Kidney (tissue), 14 donors: ENCODE measurements around the gene HES3. TPM values are rescaled to one million over a fixed set of nuclear protein-coding genes. Genes with fewer than 3 reads are reported as not detected.

Experiments
- DNase-seq, 5 donors: peaks; one replicate each; pipeline ENCODE4 v3.0.0-alpha.2; 2013 to 2020
- FAIRE-seq: peaks from 2 replicates; lab custom pipeline; 2012; peaks lifted over from hg19 to GRCh38; lab: Jason Lieb, UNC
- H3K27ac ChIP-seq, 2 donors: one replicate each; pipeline ENCODE4 v1.7.0; 2013; ENCODE audit warnings: low read depth in 2 of 2, low read length in 2 of 2, inconsistent platforms in 1 of 2
- H3K27me3 ChIP-seq: one replicate; pipeline ENCODE4 v1.7.1; 2013; ENCODE audit warnings: low read length, inconsistent platforms; ENCODE audit not compliant: control insufficient read depth, insufficient read depth
- H3K36me3 ChIP-seq, 3 donors: one replicate each; pipeline versions ENCODE4 v1.7.0 to v1.7.1; 2013; ENCODE audit warnings: low read length in 3 of 3, control low read depth in 1 of 3, inconsistent platforms in 1 of 3; ENCODE audit not compliant: insufficient read depth in 3 of 3, control insufficient read depth in 2 of 3
- H3K4me1 ChIP-seq, 3 donors: one replicate each; pipeline versions ENCODE4 v1.7.0 to v1.7.1; 2013; ENCODE audit warnings: low read length in 3 of 3, inconsistent platforms in 1 of 3, low read depth in 1 of 3; ENCODE audit not compliant: control insufficient read depth in 2 of 3, insufficient read depth in 2 of 3
- H3K4me3 ChIP-seq, 3 donors: one replicate each; pipeline versions ENCODE4 v1.7.0 to v1.8.1; 2013; ENCODE audit warnings: low read length in 3 of 3, control low read depth in 1 of 3, inconsistent platforms in 1 of 3
- H3K9ac ChIP-seq, 3 donors: one replicate each; pipeline versions ENCODE4 v1.7.0 to v1.7.1; 2013; ENCODE audit warnings: low read length in 3 of 3, control low read depth in 1 of 3, inconsistent platforms in 1 of 3
- H3K9me3 ChIP-seq, 3 donors: one replicate each; pipeline versions ENCODE4 v1.7.0 to v1.7.1; 2013; ENCODE audit warnings: low read length in 3 of 3, control low read depth in 1 of 3, inconsistent platforms in 1 of 3; ENCODE audit not compliant: control insufficient read depth in 2 of 3, insufficient read depth in 1 of 3
- CTCF ChIP-seq: IDR thresholded peaks from 3 replicates; pipeline ENCODE4 v1.5.1; 2012; ENCODE audit warnings: mild to moderate bottlenecking, moderate library complexity, borderline replicate concordance; ENCODE audit not compliant: insufficient read depth; ENCODE audit errors: extremely low read depth
- intact Hi-C: fragments of 100-400 bp; cut with DNase I; formaldehyde crosslinking; loops from one replicate; pipeline ENCODE4 v1.11.1; 2022
- polyA plus RNA-seq: library from polyadenylated mRNA; stranded (reverse); fragments of 350-450 nt; fragmentation: Illumina TruSeq; extraction: RNeasy Lipid Tissue Mini Kit (QIAGEN cat#74804); gene quantifications from one replicate; pipeline ENCODE4 v1.2.3, GENCODE V29; 2014; ENCODE audit warnings: low read depth, low replicate concordance; ENCODE audit not compliant: insufficient read depth
- total RNA-seq: library from RNA; stranded (reverse); fragmentation: NEBNext Ultra II Directional; extraction: Animal tissue kit (Norgen Biotek cat#: 25700); gene quantifications from one replicate; pipeline ENCODE4 v1.2.1, GENCODE V29; 2021
- donor health status: control.
- donor health status: control.
- donor health status: control.
- donor health status: control.
- donor health status: control.
- donor health status: DM: yes; HTN: yes; CAD: no.
- donor health status: Normal renal cell carcinoma (clear cell type).

HES3 gene
- total and polyA plus RNA-seq, 2 donors from 2014 or later: not detected

DNA sequence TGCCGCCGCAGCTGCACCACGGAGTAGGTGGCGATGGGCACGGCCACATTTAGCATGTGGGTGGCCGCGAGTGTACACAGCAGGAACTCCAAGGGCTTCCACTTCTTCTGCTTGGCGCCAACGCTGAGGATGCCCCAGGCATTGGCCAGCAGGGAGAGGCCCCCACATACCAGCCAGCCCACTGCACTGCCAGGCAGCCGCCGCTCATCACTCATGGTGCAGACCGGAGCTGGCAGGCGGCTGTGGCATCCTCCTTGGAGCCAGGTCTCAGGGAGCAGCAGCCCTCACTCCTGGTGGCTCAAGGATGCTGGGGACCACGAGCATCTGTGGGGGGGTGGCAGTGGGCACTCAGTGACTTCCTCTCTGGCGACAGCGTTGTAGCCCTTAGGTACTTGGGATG lies 10.7 kb downstream of the HES3 start:
- Histone ChIP-seq H3K27ac (no peak overlapping the region), H3K9ac (no peak overlapping the region), H3K9me3 (no peaks in the 10 kb centered on the region), H3K4me1 (peaks cover 0 to 2% (median 0%) of the 10 kb centered on the region in 3 donors), H3K27me3 (no peaks in the 10 kb centered on the region), H3K4me3 (no peak overlapping the region), H3K36me3 (no peaks in the 10 kb centered on the region)
- TF ChIP-seq CTCF: no peak
- intact Hi-C loops: loop anchor here (10.0 kb wide), 1 partner anchor 90 kb away; no protein-coding TSS in a partner anchor
- DNase-seq: no peak
- no peak for FAIRE-seq

- Histone ChIP-seq H3K9me3 (no peaks in the 10 kb centered on the region), H3K36me3 (no peaks in the 10 kb centered on the region), H3K9ac (no peak overlapping the region), H3K4me1 (peaks cover 0 to 4% (median 0%) of the 10 kb centered on the region in 3 donors), H3K4me3 (no peak overlapping the region), H3K27ac (no peak overlapping the region), H3K27me3 (no peaks in the 10 kb centered on the region)
- no peak for FAIRE-seq
- DNase-seq: no peak
- no peak for TF ChIP-seq CTCF
- intact Hi-C loops: loop anchor here (10.0 kb wide), 1 partner anchor 88 kb away; no protein-coding TSS in a partner anchor
Observed at GRCh38 chr1:6256645-6257044, 12.7 kb downstream of the HES3 start.

- TF ChIP-seq CTCF: no peak
- FAIRE-seq (no peak), DNase-seq (no peak)
- Histone ChIP-seq H3K9ac (no peak overlapping the region), H3K4me3 (no peak overlapping the region), H3K27me3 (no peaks in the 10 kb centered on the region), H3K36me3 (no peaks in the 10 kb centered on the region), H3K27ac (no peak overlapping the region), H3K9me3 (no peaks in the 10 kb centered on the region), H3K4me1 (peaks cover 0 to 4% (median 0%) of the 10 kb centered on the region in 3 donors)
- intact Hi-C loops: loop anchor here (10.0 kb wide), 1 partner anchor 87 kb away; no protein-coding TSS in a partner anchor
Observed at GRCh38 chr1:6257541-6258069, 13.6 kb downstream of the HES3 start.
